CD14-positive monocyte (primary cell): Measurements from ENCODE around the gene PPCS. TPM values are rescaled to one million over a fixed set of nuclear protein-coding genes. Genes with fewer than 3 reads are reported as not detected.

Experiments
- DNase-seq, 3 donors: peaks; one replicate each; pipeline ENCODE4 v3.0.0-alpha.2; 2011 to 2022
- H2AFZ ChIP-seq: 2 replicates; pipeline ENCODE4 v1.6.0; 2012; ENCODE audit warnings: mild to moderate bottlenecking, low read depth, low read length, inconsistent platforms; ENCODE audit not compliant: insufficient read depth, poor library complexity, severe bottlenecking
- H3K27ac ChIP-seq, 2 donors: 1 replicate in 1 of 2; 2 replicates in 1 of 2; pipeline ENCODE4 v1.5.1; 2012 to 2013; ENCODE audit warnings: low read length in 2 of 2, control low read depth in 1 of 2, inconsistent platforms in 1 of 2, low read depth in 1 of 2, mild to moderate bottlenecking in 1 of 2
- H3K27me3 ChIP-seq, 2 donors: one replicate each; pipeline versions ENCODE4 v1.6.0 to v1.6.1; 2011 to 2013; ENCODE audit warnings: low read length in 2 of 2; ENCODE audit not compliant: control insufficient read depth in 2 of 2, insufficient read depth in 2 of 2
- H3K36me3 ChIP-seq, 2 donors: replicated peaks in 1 of 2; 1 replicate in 1 of 2; 2 replicates in 1 of 2; pipeline versions ENCODE4 v1.5.1 to v1.6.1; 2012 to 2013; ENCODE audit warnings: low read length in 2 of 2, control low read depth in 1 of 2, inconsistent platforms in 1 of 2, mild to moderate bottlenecking in 1 of 2; ENCODE audit not compliant: insufficient read depth in 2 of 2, control insufficient read depth in 1 of 2
- H3K4me1 ChIP-seq, 2 donors: 1 replicate in 1 of 2; 2 replicates in 1 of 2; pipeline versions ENCODE4 v1.5.1 to v1.6.1; 2012 to 2013; ENCODE audit warnings: low read length in 2 of 2, control low read depth in 1 of 2, inconsistent platforms in 1 of 2, mild to moderate bottlenecking in 1 of 2, moderate library complexity in 1 of 2; ENCODE audit not compliant: insufficient read depth in 2 of 2, control insufficient read depth in 1 of 2
- H3K4me2 ChIP-seq: replicated peaks from 2 replicates; pipeline ENCODE3; 2012; ENCODE audit warnings: low read length, moderate library complexity, mild to moderate bottlenecking; ENCODE audit not compliant: poor library complexity, severe bottlenecking; ENCODE audit errors: extremely low read depth
- H3K4me3 ChIP-seq, 3 experiments: fragments of 200-600 bp in 1 of 3; sonication (generic) in 1 of 3; replicated peaks in 1 of 3; 1 replicate in 2 of 3; 2 replicates in 1 of 3; pipeline ENCODE4 v1.5.1; 2011 to 2013; ENCODE audit warnings: low read length in 3 of 3, mild to moderate bottlenecking in 3 of 3, control low read depth in 2 of 3, low read depth in 2 of 3, inconsistent platforms in 1 of 3, moderate library complexity in 1 of 3
- H3K79me2 ChIP-seq: 2 replicates; pipeline ENCODE4 v1.6.0; 2012; ENCODE audit warnings: mild to moderate bottlenecking, control low read depth, inconsistent platforms, low read length, moderate library complexity; ENCODE audit not compliant: insufficient read depth
- H3K9ac ChIP-seq: 2 replicates; pipeline ENCODE4 v1.6.0; 2017; ENCODE audit warnings: low read length, mild to moderate bottlenecking; ENCODE audit not compliant: insufficient read depth, poor library complexity, severe bottlenecking
- H3K9me3 ChIP-seq, 2 donors: replicated peaks in 1 of 2; 1 replicate in 1 of 2; 2 replicates in 1 of 2; pipeline versions ENCODE4 v1.5.1 to v1.6.1; 2012 to 2013; ENCODE audit warnings: low read length in 2 of 2, control low read depth in 1 of 2; ENCODE audit not compliant: control insufficient read depth in 1 of 2, insufficient read depth in 1 of 2
- H4K20me1 ChIP-seq: 2 replicates; pipeline ENCODE4 v1.6.0; 2012; ENCODE audit warnings: mild to moderate bottlenecking, low read length, control low read depth, moderate library complexity; ENCODE audit not compliant: insufficient read depth
- H3K27ac Mint-ChIP-seq, 7 donors: one replicate each; pipeline ENCODE4 v1.8.0; 2020; ENCODE audit warnings: mild to moderate bottlenecking in 7 of 7, mixed read lengths in 7 of 7, moderate library complexity in 6 of 7, inconsistent platforms in 2 of 7
- H3K27me3 Mint-ChIP-seq, 3 donors: one replicate each; pipeline ENCODE4 v1.8.0; 2021 to 2022; ENCODE audit warnings: low read depth in 3 of 3, mild to moderate bottlenecking in 3 of 3, mixed read lengths in 3 of 3, moderate library complexity in 3 of 3, inconsistent platforms in 1 of 3
- H3K36me3 Mint-ChIP-seq, 2 donors: one replicate each; pipeline ENCODE4 v1.8.0; 2020; ENCODE audit warnings: mixed read lengths in 2 of 2, inconsistent platforms in 1 of 2, mild to moderate bottlenecking in 1 of 2
- H3K4me1 Mint-ChIP-seq: one replicate; pipeline ENCODE4 v1.8.0; 2020; ENCODE audit warnings: mild to moderate bottlenecking, mixed read lengths
- H3K4me3 Mint-ChIP-seq, 2 donors: one replicate each; pipeline ENCODE4 v1.8.0; 2020; ENCODE audit warnings: mild to moderate bottlenecking in 2 of 2, mixed read lengths in 2 of 2, moderate library complexity in 1 of 2
- H3K9me3 Mint-ChIP-seq, 7 donors: one replicate each; pipeline ENCODE4 v1.8.0; 2020 to 2022; ENCODE audit warnings: mixed read lengths in 7 of 7, mild to moderate bottlenecking in 6 of 7, moderate library complexity in 6 of 7, inconsistent platforms in 2 of 7
- CTCF ChIP-seq: fragments of 200-600 bp; IDR thresholded peaks from one replicate; pipeline ENCODE4 v1.8.0; 2022; ENCODE audit warnings: antibody characterized with exemption, mild to moderate bottlenecking
- whole genome bisulfite sequencing: methylation state at CpG from one replicate; pipeline ENCODE4 v1.1.5; 2013; ENCODE audit warnings: missing lambda C conversion rate; ENCODE audit not compliant: insufficient coverage; 5-methylcytosine and 5-hydroxymethylcytosine counted together
- intact Hi-C, 2 donors: fragments of 100-400 bp; cut with micrococcal nuclease; formaldehyde crosslinking; loops; one replicate each; pipeline versions ENCODE4 v1.15.0 to v1.15.1; 2023
- polyA minus RNA-seq: library from RNA; depleted of rRNA, polyadenylated mRNA; stranded (reverse); fragments of >200 nt; gene quantifications from 2 replicates; pipeline ENCODE4 v1.2.3, GENCODE V29; 2012
- polyA plus RNA-seq, 3 donors: library from polyadenylated mRNA; depleted of rRNA in 1 of 3; unstranded in 2 of 3; stranded (reverse) in 1 of 3; fragments of 300-500 nt in 2 of 3; fragments of >200 nt in 1 of 3; fragmentation: Illumina TruSeq in 2 of 3; gene quantifications; 1 replicate in 2 of 3; 2 replicates in 1 of 3; pipeline ENCODE4 v1.2.3, GENCODE V29; 2012 to 2021
- total RNA-seq, 12 experiments: library from RNA in 1 of 12; stranded (reverse) in 1 of 12; fragments of 120-200 nt in 1 of 12; gene quantifications; one replicate each; pipeline ENCODE4 v1.2.4 and lab custom pipeline; 2013 to 2026; ENCODE audit warnings: mixed read lengths in 6 of 12, inconsistent platforms in 1 of 12

PPCS gene
- total RNA-seq (2013) = 93.1 TPM
- polyA plus RNA-seq (100 to 1,000 TPM in 2 of 3 donors, 10 to 100 TPM in 1; 43.2 to 182 (median 176) TPM), polyA minus RNA-seq (28.7 and 34.9 TPM in 2 replicates), total RNA-seq (lab: John Stamatoyannopoulos, UW) (8.1 to 37.5 (median 18.4) reads per million in 11 experiments)

- intact Hi-C loops = loop anchor here in 1 of 2 donors (2.0 to 5.0 kb wide), 2 partner anchors 121 to 226 kb away; partner anchors contain the start of genes FOXJ3 and YBX1
- H3K4me1 ChIP-seq = peaks cover 14 to 28% of the 10 kb centered on the region in 2 donors
- under 1% methylated on average over 58 of the region's 66 CpGs for WGBS
- peak within 1 kb of the TSS; percentile 100 for H2AFZ ChIP-seq
- H3K4me3 ChIP-seq = peak within 1 kb of the TSS; percentile 64 to 91 (median 89)
- H3K27ac ChIP-seq = peak within 1 kb of the TSS; percentile 74 to 92
- H3K36me3 ChIP-seq = peaks cover 25 to 36% of the 10 kb centered on the region in 2 donors
- peak within 1 kb of the TSS; percentile 96 for H3K4me2 ChIP-seq
- H3K27me3 Mint-ChIP-seq = peaks cover 0 to 1% (median 0%) of the 10 kb centered on the region in 3 donors
- peaks cover 35 to 41% of the 10 kb centered on the region in 2 donors for H3K36me3 Mint-ChIP-seq
- peak within 1 kb of the TSS; percentile 92 to 96 for H3K4me3 Mint-ChIP-seq
- no peaks in the 10 kb centered on the region for H3K9me3 ChIP-seq
- H3K9ac ChIP-seq = peak within 1 kb of the TSS; percentile 96
- H4K20me1 ChIP-seq = no peaks in the 10 kb centered on the region
- H3K9me3 Mint-ChIP-seq = no peaks in the 10 kb centered on the region
- no peak for TF ChIP-seq CTCF
- DNase-seq = peak; percentile 77 to 89 (median 86)
- H3K4me1 Mint-ChIP-seq = peaks cover 22% of the 10 kb centered on the region
- peak within 1 kb of the TSS; percentile 93 to 98 (median 95) for H3K27ac Mint-ChIP-seq
- H3K27me3 ChIP-seq = no peaks in the 10 kb centered on the region
- peaks cover 24% of the 10 kb centered on the region for H3K79me2 ChIP-seq
These were observed at the start of gene PPCS, which contains the start of gene ZMYND12 for GRCh38 chr1:42456010-42456753. PPCS (plus strand) TSS chr1:42456543; CDS start chr1:42456566, 23 bp downstream. ZMYND12 (minus strand) TSS chr1:42456022; CDS start chr1:42455997, 25 bp downstream.

GRCh38 chr1:42414551-42415496, 41.5 kb upstream of the PPCS start:
- no peak overlapping the region for H3K4me2 ChIP-seq

More at GRCh38 chr1:42414551-42415496, 41.5 kb upstream of the PPCS start:
- Mint-ChIP-seq H3K4me3 (no peak overlapping the region), H3K27ac (no peak overlapping the region), H3K27me3 (peaks cover 0 to 3% (median 2%) of the 10 kb centered on the region in 3 donors), H3K4me1 (no peaks in the 10 kb centered on the region), H3K36me3 (no peaks in the 10 kb centered on the region), H3K9me3 (peaks cover 0 to 3% (median 0%) of the 10 kb centered on the region in 7 donors)
- 94% methylated on average over 11 of the region's 17 CpGs for WGBS
- Histone ChIP-seq H3K9me3 (no peaks in the 10 kb centered on the region), H4K20me1 (no peaks in the 10 kb centered on the region), H2AFZ (no peak overlapping the region), H3K79me2 (no peaks in the 10 kb centered on the region), H3K27ac (no peak overlapping the region), H3K4me1 (no peaks in the 10 kb centered on the region), H3K9ac (no peak overlapping the region), H3K36me3 (no peaks in the 10 kb centered on the region), H3K27me3 (no peaks in the 10 kb centered on the region), H3K4me3 (no peak overlapping the region)
- intact Hi-C loops = no loop called here
- TF ChIP-seq CTCF = no peak
- DNase-seq = no peak
